Lower leg skin (tissue), 3 donors: ENCODE data around the gene DAP.

ENCODE experiments used
- CTCF ChIP-seq, 3 donors: fragments of 450-650 bp; IDR thresholded peaks; one replicate each; pipeline ENCODE4 v1.5.1; 2016; ENCODE audit warnings: antibody characterized with exemption in 3 of 3, mild to moderate bottlenecking in 3 of 3, moderate library complexity in 2 of 3
- POLR2A ChIP-seq, 2 donors: fragments of 450-650 bp; IDR thresholded peaks; one replicate each; pipeline ENCODE4 v1.6.1; 2016 to 2017; ENCODE audit warnings: antibody characterized with exemption in 2 of 2, mild to moderate bottlenecking in 1 of 2, moderate library complexity in 1 of 2

- TF ChIP-seq CTCF (IDR thresholded peaks at IDR 0.05), result no peak
- TF ChIP-seq POLR2A (IDR thresholded peaks at IDR 0.05), result no peak
Observed at GRCh38 chr5:10699281-10699874, 61.7 kb downstream of the DAP start.
